HG02798 (cell line): Measurements from ENCODE around the gene GRB7.
"Not testable (repeated sequence)": the region's sequence is repeated elsewhere in the genome, so short reads cannot be mapped to it uniquely, and the experiment has no call there.

Experiments
- ATAC-seq: cut with Tn5 transposase; IDR thresholded peaks from one replicate; pipeline ENCODE4 v1.9.1; 2021; ENCODE audit warnings: mild to moderate bottlenecking; ENCODE audit not compliant: unreplicated experiment, poor library complexity

The GRB7 gene

GRCh38 chr17:39709319-39709997, 28.3 kb upstream of the GRB7 start:
- ATAC-seq, result no peak

DNA sequence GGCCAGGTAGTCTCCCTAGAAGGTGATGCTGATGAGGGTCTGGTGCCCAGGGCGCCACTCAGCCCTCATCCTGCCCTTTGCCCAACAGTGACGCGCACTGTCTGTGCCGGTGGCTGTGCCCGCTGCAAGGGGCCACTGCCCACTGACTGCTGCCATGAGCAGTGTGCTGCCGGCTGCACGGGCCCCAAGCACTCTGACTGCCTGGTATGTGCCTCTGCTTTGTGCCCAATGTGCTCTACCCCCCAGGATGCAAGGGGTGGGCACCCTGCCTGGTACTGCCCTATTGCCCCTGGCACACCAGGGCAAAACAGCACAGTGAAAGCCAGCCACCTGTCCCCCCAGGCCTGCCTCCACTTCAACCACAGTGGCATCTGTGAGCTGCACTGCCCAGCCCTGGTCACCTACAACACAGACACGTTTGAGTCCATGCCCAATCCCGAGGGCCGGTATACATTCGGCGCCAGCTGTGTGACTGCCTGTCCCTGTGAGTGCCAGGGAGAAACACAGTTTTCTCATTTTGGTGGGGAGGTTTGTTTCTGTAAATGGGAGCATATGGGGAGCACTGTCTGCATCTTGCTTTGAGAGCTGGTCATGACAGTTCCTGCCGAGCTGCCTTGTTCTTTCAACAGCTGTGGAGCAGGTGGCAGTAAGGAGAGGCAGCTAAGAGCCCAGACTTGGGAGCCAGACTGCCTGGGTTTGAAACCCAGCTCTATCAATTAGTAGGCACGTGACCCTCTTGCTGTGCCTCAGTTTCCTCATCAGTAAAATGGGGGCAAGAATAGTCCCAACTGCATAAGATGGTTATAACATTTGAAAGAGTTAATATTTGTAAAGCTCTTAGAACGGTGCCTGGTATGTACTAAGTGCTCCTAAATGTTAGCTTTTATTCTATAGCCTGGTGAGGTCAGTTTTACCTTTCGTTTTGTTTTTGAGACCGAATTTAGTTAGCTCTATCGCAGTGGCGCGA, 27.5 kb upstream of the GRB7 start:
- no peak for ATAC-seq

GRCh38 chr17:39711071-39711470, 26.7 kb upstream of the GRB7 start:
- not testable (repeated sequence) for ATAC-seq

GRCh38 chr17:39711851-39712250, 25.9 kb upstream of the GRB7 start:
- no peak for ATAC-seq

DNA sequence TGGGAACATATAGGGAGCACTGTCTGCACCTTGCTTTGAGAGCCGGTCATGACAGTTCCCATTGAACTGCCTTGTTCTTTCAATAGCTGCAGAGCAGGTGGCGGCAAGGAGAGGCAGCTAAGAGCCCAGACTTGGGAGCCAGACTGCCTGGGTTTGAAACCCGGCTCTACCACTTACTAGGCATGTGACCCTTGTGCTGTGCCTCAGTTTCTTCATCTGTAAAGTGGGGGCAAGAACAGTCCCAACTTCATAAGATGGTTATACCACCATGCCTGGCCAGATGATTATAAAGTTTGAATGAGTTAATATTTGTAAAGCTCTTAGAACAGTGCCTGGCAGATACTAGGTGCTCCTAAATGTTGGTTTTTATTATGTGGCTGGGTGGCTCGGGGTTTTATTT, 23.5 kb upstream of the GRB7 start:
- ATAC-seq, result no peak

DNA sequence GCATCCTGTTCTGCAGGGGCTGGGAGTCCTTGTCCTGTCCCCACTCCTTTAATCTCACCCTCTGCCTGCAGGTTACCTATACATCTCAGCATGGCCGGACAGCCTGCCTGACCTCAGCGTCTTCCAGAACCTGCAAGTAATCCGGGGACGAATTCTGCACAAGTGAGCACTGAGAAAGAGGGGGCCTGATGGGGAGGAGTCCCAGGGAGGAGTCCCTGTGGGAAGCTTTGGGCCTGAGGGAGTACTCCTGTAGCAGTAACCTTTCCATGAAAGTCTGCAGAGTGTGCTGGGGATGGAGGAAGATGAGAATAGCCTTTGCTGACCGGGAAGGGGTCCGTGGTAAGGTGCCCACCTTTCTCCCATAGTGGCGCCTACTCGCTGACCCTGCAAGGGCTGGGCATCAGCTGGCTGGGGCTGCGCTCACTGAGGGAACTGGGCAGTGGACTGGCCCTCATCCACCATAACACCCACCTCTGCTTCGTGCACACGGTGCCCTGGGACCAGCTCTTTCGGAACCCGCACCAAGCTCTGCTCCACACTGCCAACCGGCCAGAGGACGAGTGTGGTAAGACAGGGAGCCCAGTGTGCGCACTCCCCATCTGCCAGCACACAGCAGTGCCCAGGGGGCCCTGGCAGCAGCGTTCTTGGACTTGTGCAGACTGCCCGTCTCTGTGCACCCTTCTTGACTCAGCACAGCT, 22.2 kb upstream of the GRB7 start:
- ATAC-seq, result no peak

DNA sequence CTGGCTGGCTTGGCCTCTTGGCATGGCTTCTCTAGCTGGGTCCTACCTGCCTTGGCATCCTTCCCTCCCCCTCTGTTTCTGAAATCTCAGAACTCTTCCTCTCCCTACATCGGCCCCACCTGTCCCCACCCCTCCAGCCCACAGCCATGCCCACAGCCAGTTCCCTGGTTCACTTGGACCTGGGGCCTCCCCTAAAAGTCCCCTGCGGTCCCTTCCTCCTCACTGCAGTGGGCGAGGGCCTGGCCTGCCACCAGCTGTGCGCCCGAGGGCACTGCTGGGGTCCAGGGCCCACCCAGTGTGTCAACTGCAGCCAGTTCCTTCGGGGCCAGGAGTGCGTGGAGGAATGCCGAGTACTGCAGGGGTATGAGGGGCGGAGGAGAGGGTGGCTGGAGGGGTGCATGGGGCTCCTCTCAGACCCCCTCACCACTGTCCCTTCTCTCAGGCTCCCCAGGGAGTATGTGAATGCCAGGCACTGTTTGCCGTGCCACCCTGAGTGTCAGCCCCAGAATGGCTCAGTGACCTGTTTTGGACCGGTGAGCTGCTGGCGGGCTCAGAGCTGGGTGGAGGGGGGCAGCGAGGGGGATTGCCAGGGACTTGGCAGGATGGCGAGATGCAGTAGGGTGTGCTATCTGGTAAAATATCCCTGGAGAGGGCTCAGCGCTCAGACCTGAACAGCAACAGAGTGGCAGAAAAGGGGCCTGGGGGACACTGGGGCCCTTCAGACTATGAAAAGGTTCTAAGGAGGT, 21.5 kb upstream of the GRB7 start:
- no peak for ATAC-seq

- no peak for ATAC-seq
Measured at GRCh38 chr17:39716879-39717536, 20.7 kb upstream of the GRB7 start.

GRCh38 chr17:39717660-39718059, 20.1 kb upstream of the GRB7 start:
- ATAC-seq, result no peak

- no peak for ATAC-seq
Measured at GRCh38 chr17:39719563-39720355, 18.0 kb upstream of the GRB7 start.

GRCh38 chr17:39722104-39722503, 15.6 kb upstream of the GRB7 start:
- ATAC-seq, result no peak

GRCh38 chr17:39722965-39723848, 14.5 kb upstream of the GRB7 start:
- ATAC-seq, result no peak

GRCh38 chr17:39724731-39725130, 13.0 kb upstream of the GRB7 start:
- ATAC-seq, result no peak

- ATAC-seq, result not testable (repeated sequence)
Measured at GRCh38 chr17:39725923-39726322, 11.8 kb upstream of the GRB7 start.

GRCh38 chr17:39726617-39727016, 11.1 kb upstream of the GRB7 start:
- ATAC-seq, result no peak

- ATAC-seq, result no peak
Measured at GRCh38 chr17:39727556-39727955, 10.2 kb upstream of the GRB7 start.

DNA sequence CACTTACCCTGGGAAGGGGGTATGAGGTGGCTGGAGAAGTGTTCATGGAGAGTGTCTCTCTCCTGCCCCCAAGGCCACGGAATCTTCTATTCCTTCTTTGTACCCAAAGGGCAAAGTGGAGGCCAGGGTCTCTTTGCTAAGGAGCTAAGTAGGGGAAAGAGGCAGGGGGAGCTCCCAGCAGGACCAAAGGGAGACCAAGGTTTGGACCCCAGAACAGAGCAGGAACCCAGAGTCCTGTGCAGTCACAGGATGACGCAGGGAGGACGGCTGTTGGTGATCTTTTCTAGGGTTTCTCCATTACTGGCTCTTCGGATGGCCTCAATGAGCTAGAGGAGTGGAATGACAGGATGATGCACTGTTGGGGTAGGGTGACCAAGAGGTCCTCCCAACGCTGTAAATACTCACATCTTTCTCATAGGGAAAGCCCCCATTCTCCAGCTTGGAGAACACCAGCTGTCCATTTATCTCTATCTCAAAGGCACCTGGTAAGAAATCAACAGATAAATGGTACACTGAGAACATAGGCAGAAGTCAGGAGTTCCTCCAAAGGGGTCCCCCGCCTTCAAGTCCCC, 8.4 kb upstream of the GRB7 start:
- no peak for ATAC-seq
